ENCODE data around the gene ERVW-1.

Gene ERVW-1

DNA sequence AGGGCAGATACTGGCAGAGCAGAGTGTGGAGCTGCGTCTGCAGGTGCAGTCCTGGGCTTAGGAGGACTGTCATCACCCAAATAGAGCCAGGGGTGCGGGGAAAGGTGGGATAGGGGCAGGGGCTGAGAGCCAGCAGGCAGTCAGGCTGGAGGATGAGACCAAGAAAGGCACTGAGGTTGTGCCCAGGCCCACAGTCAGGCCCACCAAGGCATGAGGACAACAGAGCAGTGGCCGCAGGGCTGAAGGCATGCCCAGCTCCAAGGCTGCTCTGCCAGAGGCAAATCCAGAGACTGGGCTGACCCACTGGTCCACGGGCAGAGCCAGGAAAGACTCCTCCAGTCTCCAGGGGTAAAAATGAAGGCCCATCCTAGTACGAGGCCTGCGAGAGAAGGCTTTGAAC is 54.8 kb downstream of the ERVW-1 start:
- no peak overlapping the region for H3K4me3 ChIP-seq (ENCODE audit: insufficient read length, low read depth)
- H3K9me3 ChIP-seq (ENCODE audit: insufficient read depth, low read length), result no peaks in the 10 kb centered on the region
- H3K27me3 ChIP-seq (ENCODE audit: insufficient read depth, insufficient read length), result no peaks in the 10 kb centered on the region
- peaks cover 2% of the 10 kb centered on the region for H3K4me1 ChIP-seq (ENCODE audit: insufficient read depth, insufficient read length)
- no peak overlapping the region for H3K9ac ChIP-seq (ENCODE audit: insufficient read length, low read depth)
- TF ChIP-seq SUZ12 (IDR thresholded peaks at IDR 0.05; ENCODE audit: extremely low read depth, insufficient read depth, insufficient read length), result no peak
- no peak for TF ChIP-seq ZNF274 (IDR thresholded peaks at IDR 0.05; ENCODE audit: low read depth, low read length)
- TF ChIP-seq YY1 (IDR thresholded peaks at IDR 0.05; ENCODE audit: insufficient read depth, insufficient read length), result no peak
- DNase-seq (ENCODE audit: low read depth, low spot score), result no peak
- no peaks in the 10 kb centered on the region for H3K36me3 ChIP-seq (ENCODE audit: insufficient read depth, insufficient read length, low read length)

DNA sequence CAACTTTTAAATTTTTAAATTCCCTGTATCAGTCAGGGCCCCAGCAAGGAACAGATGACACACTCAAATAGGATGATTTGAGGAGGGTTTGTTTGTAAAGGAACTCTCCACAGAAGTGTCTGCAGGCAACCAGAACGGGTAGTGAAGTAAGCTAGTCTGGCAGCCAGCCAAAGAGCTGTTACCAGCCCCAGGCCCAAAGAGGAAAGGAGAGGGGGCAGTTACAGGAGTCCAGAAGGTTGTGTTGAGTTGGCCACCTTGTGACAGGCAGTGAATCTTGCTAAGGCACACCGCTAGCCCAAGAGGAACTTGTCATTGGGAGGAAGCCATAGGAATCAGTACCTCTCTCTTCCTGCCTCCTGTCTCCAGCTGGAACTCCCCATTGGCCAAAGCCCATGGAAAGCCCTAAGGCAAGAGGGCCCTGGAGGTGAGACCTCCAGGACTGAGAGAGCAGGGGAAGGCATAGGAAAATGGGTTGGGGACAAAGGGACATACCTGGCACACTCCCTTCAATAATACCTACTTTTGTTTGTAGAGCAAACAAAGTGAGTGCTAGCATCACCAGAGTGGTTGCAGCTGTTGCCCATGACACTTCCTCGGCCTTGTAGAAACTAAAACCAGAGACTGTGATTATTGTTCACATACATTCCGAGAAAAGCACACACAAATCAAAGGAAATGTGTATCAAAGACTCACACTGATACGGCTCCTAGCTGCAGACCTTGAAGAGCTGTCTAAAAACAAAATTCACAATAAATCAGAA is 55.9 kb downstream of the ERVW-1 start:
- no peak for DNase-seq (ENCODE audit: low read depth, low spot score)
- Histone ChIP-seq H3K27me3 (ENCODE audit: insufficient read depth, insufficient read length) (no peaks in the 10 kb centered on the region), H3K36me3 (ENCODE audit: insufficient read depth, insufficient read length, low read length) (no peaks in the 10 kb centered on the region), H3K4me1 (ENCODE audit: insufficient read depth, insufficient read length) (peaks cover 2% of the 10 kb centered on the region), H3K9me3 (ENCODE audit: insufficient read depth, low read length) (no peaks in the 10 kb centered on the region), H3K9ac (ENCODE audit: insufficient read length, low read depth) (no peak overlapping the region), H3K4me3 (ENCODE audit: insufficient read length, low read depth) (no peak overlapping the region)
- TF ChIP-seq SUZ12 (IDR thresholded peaks at IDR 0.05; ENCODE audit: extremely low read depth, insufficient read depth, insufficient read length) (no peak), YY1 (IDR thresholded peaks at IDR 0.05; ENCODE audit: insufficient read depth, insufficient read length) (no peak), ZNF274 (IDR thresholded peaks at IDR 0.05; ENCODE audit: low read depth, low read length) (no peak)
